Measurements from ENCODE around the gene KCNAB2.

KCNAB2 gene

DNA sequence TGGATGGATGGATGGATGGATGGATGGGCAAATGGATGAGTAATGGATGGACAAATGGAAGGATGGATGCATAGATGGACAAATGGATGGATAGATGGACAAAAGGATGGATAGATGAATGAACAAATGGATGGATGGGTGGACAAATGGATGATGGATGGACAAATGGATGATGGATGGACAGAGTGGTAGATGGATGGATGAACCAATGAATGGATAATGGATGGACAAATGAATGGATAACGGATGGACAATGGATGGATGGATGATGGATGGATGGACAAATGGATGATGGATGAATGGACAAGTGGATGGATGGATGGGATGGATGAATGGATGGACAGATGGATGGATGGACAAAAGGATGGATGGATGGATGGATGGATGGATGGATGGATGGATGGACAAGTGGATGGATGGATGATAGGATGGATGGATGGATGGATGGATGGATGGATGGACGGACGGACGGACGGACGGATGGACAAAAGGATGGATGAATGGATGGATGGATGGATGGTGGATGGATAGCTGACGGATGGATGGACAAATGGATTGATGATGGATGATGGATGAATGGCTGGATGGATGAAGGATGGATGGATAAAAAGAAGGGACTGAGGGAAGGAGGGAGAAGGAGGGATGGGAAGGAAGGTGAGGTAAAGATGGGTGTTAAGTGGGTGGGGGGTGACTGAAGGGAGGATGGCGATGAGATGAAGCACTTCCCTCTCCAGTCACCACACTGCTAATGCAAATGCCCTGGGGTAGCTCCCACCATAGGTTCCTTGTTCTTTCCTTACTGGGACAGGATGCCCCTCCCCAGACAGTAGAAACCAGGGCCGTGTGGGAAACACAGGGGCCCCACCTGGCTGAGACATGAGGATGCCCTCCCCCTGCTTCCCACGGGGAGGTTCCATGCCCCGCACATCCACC is 104.6 kb downstream of the KCNAB2 start:
- peaks cover 0 to 46% (median 28%) of the 10 kb centered on the region in 4 experiments for H3K4me1 ChIP-seq (ENCODE audit: control extremely low read depth in 1 of 4, control insufficient read depth in 4 of 4, insufficient read depth in 4 of 4, low read length in 3 of 4)
- peaks cover 0 to 7% (median 2%) of the 10 kb centered on the region in 5 experiments for H3K27me3 ChIP-seq (replicated peaks in 2 of 5; ENCODE audit: control insufficient read depth in 4 of 5, insufficient read depth in 5 of 5, low read length in 4 of 5)
- no peaks in the 10 kb centered on the region for H3K9me3 ChIP-seq (ENCODE audit: control extremely low read depth in 1 of 5, control insufficient read depth in 4 of 5, insufficient read depth in 2 of 5, low read depth in 1 of 5, low read length in 4 of 5)
- DNase-seq, result no peak
- no peaks in the 10 kb centered on the region for H3K36me3 ChIP-seq (ENCODE audit: control insufficient read depth in 4 of 4, insufficient read depth in 4 of 4, low read length in 3 of 4)
- WGBS (ENCODE audit: insufficient coverage), result 97% methylated on average over 10 of the region's 11 CpGs
- ChIA-PET POLR2A (no interaction called here), CTCF (no interaction called here)
- H3K27ac ChIP-seq (ENCODE audit: insufficient read depth in 1 of 2, low read depth in 1 of 2, low read length in 2 of 2, poor library complexity in 1 of 2, severe bottlenecking in 2 of 2), result no peak overlapping the region
- H3K4me3 ChIP-seq (ENCODE audit: control insufficient read depth in 1 of 7, extremely low read depth in 1 of 7, insufficient read depth in 4 of 7, low read depth in 2 of 7, low read length in 6 of 7), result no peak overlapping the region

Measured in common myeloid progenitor, CD34-positive (primary cell).